Inflammatory macrophage (primary cell): ENCODE results near the gene CACNB3.

Source experiments
- DNase-seq, 2 donors: peaks; one replicate each; pipeline ENCODE4 v3.0.0-alpha.2; 2020 to 2022
- total RNA-seq, 18 experiments: gene quantifications; one replicate each; lab custom pipeline; 2026; ENCODE audit warnings: mixed read lengths in 6 of 18, inconsistent platforms in 2 of 18; lab: John Stamatoyannopoulos, UW

CACNB3 gene
- total RNA-seq: 0.96 to 9.5 (median 3.6) reads per million in 18 experiments

- peak; percentile 4 to 27 for DNase-seq
Measured at GRCh38 chr12:48817873-48818830, at the start of gene CACNB3. CACNB3 (plus strand) TSS chr12:48818496; CDS start chr12:48818930, 434 bp downstream.

GRCh38 chr12:48768736-48769135 is 49.6 kb upstream of the CACNB3 start:
- DNase-seq: no peak

- DNase-seq: no peak
Measured at GRCh38 chr12:48770756-48771155, 47.5 kb upstream of the CACNB3 start.

GRCh38 chr12:48771588-48772112 is 46.6 kb upstream of the CACNB3 start:
- DNase-seq: no peak

- DNase-seq: no peak
Measured at GRCh38 chr12:48773686-48774085, 44.6 kb upstream of the CACNB3 start.

- no peak for DNase-seq
Measured at GRCh38 chr12:48774516-48774915, 43.8 kb upstream of the CACNB3 start.

- DNase-seq: no peak
Measured at GRCh38 chr12:48775299-48775698, 43.0 kb upstream of the CACNB3 start.

GRCh38 chr12:48775991-48776649 is 42.2 kb upstream of the CACNB3 start:
- DNase-seq: no peak

GRCh38 chr12:48776956-48777355 is 41.3 kb upstream of the CACNB3 start:
- DNase-seq: no peak

- no peak for DNase-seq
Measured at GRCh38 chr12:48777501-48778400, 40.5 kb upstream of the CACNB3 start.

- DNase-seq: peak; percentile 20 to 33
Measured at GRCh38 chr12:48779869-48780268, 38.4 kb upstream of the CACNB3 start.

GRCh38 chr12:48780381-48781025 is 37.8 kb upstream of the CACNB3 start:
- no peak for DNase-seq

- no peak for DNase-seq
Measured at GRCh38 chr12:48781750-48782456, 36.4 kb upstream of the CACNB3 start.

GRCh38 chr12:48782457-48783395 is 35.6 kb upstream of the CACNB3 start:
- DNase-seq: no peak

GRCh38 chr12:48783432-48783831 is 34.9 kb upstream of the CACNB3 start:
- no peak for DNase-seq

GRCh38 chr12:48786591-48787544 is 31.4 kb upstream of the CACNB3 start:
- DNase-seq: no peak

- DNase-seq: no peak
Measured at GRCh38 chr12:48787791-48788523, 30.3 kb upstream of the CACNB3 start.

- no peak for DNase-seq
Measured at GRCh38 chr12:48788524-48788853, 29.8 kb upstream of the CACNB3 start.
